HepG2 (cell line): ENCODE results near the gene HS2ST1. TPM values are rescaled to one million over a fixed set of nuclear protein-coding genes. Genes with fewer than 3 reads are reported as not detected.

ENCODE experiments used
- ATF7-NPFF ChIP-seq: sonication (generic); formaldehyde crosslinking; IDR thresholded peaks from 2 replicates; pipeline ENCODE4 v1.8.1; 2023; ENCODE audit warnings: mild to moderate bottlenecking, low read depth, missing genetic modification reagents, moderate library complexity
- CBX2 ChIP-seq, 2 experiments: fragments of 200-600 bp in 1 of 2; sonication (generic); formaldehyde crosslinking in 1 of 2; IDR thresholded peaks; 2 replicates each; pipeline versions ENCODE4 v1.7.0 to v1.8.1; 2018 to 2022; ENCODE audit warnings: low read depth in 2 of 2, low read length in 1 of 2, mild to moderate bottlenecking in 1 of 2, missing genetic modification reagents in 1 of 2
- CREM ChIP-seq, 2 experiments: sonication (generic) in 1 of 2; formaldehyde crosslinking in 1 of 2; IDR thresholded peaks; 2 replicates each; pipeline versions ENCODE4 v1.4.0 to v1.6.1; 2016 to 2020; ENCODE audit warnings: antibody characterized with exemption in 1 of 2, mild to moderate bottlenecking in 1 of 2, missing genetic modification reagents in 1 of 2
- HOXA3 ChIP-seq: sonication (generic); formaldehyde crosslinking; IDR thresholded peaks from 2 replicates; pipeline ENCODE4 v1.5.0; 2020; ENCODE audit warnings: missing genetic modification reagents
- KDM3A ChIP-seq: IDR thresholded peaks from 2 replicates; pipeline ENCODE4 v1.6.1; 2018; ENCODE audit warnings: low read depth, missing compliant biosample characterization
- MED1 ChIP-seq: sonication (generic); formaldehyde crosslinking; IDR thresholded peaks from 2 replicates; pipeline ENCODE4 v1.4.0; 2020; ENCODE audit warnings: missing genetic modification reagents
- MXI1 ChIP-seq: IDR thresholded peaks from 3 replicates; pipeline ENCODE4 v1.6.1; 2012; ENCODE audit warnings: low read depth, low read length, inconsistent platforms, borderline replicate concordance
- PCBP1 ChIP-seq: fragments of 200-400 bp; formaldehyde crosslinking; IDR thresholded peaks from 2 replicates; pipeline ENCODE4 v1.6.1; 2017; ENCODE audit warnings: mild to moderate bottlenecking, low read depth, low read length, borderline replicate concordance
- SMARCC2 ChIP-seq: fragments of 450-650 bp; IDR thresholded peaks from 2 replicates; pipeline ENCODE4 v1.6.1; 2017; ENCODE audit warnings: antibody characterized with exemption, mild to moderate bottlenecking
- SMC3 ChIP-seq: IDR thresholded peaks from 2 replicates; pipeline ENCODE4 v1.6.1; 2011; ENCODE audit warnings: low read length, improper control_type of control experiment
- TEAD2 ChIP-seq: sonication (generic); formaldehyde crosslinking; IDR thresholded peaks from 2 replicates; pipeline ENCODE4 v1.9.0; 2021; ENCODE audit warnings: missing genetic modification reagents
- TEAD3 ChIP-seq: optimal IDR thresholded peaks from 2 replicates; pipeline ENCODE3; 2016; ENCODE audit warnings: borderline replicate concordance
- TP53 ChIP-seq: sonication (generic); formaldehyde crosslinking; conservative IDR thresholded peaks from 2 replicates; pipeline ENCODE4 v1.4.0; 2020; ENCODE audit warnings: missing genetic modification reagents
- U2AF1 ChIP-seq: fragments of 200-400 bp; formaldehyde crosslinking; optimal IDR thresholded peaks from 2 replicates; pipeline ENCODE3; 2017; ENCODE audit warnings: mild to moderate bottlenecking, low read depth, low read length
- ZC3H13 ChIP-seq: sonication (generic); formaldehyde crosslinking; IDR thresholded peaks from 2 replicates; pipeline ENCODE4 v1.8.1; 2023; ENCODE audit warnings: mild to moderate bottlenecking, missing genetic modification reagents, moderate library complexity
- ZNF138 ChIP-seq: sonication (generic); formaldehyde crosslinking; IDR thresholded peaks from 2 replicates; pipeline ENCODE4 v1.5.0; 2020; ENCODE audit warnings: mild to moderate bottlenecking, low read depth, missing genetic modification reagents
- ZNF235 ChIP-seq: sonication (generic); formaldehyde crosslinking; IDR thresholded peaks from 2 replicates; pipeline ENCODE4 v1.8.1; 2023; ENCODE audit warnings: mild to moderate bottlenecking, missing genetic modification reagents, borderline replicate concordance
- ZNF264 ChIP-seq: sonication (generic); formaldehyde crosslinking; IDR thresholded peaks from 2 replicates; pipeline ENCODE4 v1.4.0; 2020; ENCODE audit warnings: missing genetic modification reagents
- ZNF768 ChIP-seq: sonication (generic); formaldehyde crosslinking; IDR thresholded peaks from 2 replicates; pipeline ENCODE4 v1.4.0; 2020; ENCODE audit warnings: missing genetic modification reagents
- ZZZ3 ChIP-seq: sonication (generic); formaldehyde crosslinking; IDR thresholded peaks from 2 replicates; pipeline ENCODE4 v1.4.0; 2020; ENCODE audit warnings: missing genetic modification reagents, mild to moderate bottlenecking, borderline replicate concordance
- polyA plus RNA-seq, 8 experiments: library from polyadenylated mRNA; depleted of rRNA in 3 of 8; stranded (reverse) in 7 of 8; unstranded in 1 of 8; fragments of >200 nt; fragmentation: Illumina TruSeq in 4 of 8; extraction: Trizol in 4 of 8; gene quantifications; 2 replicates each; pipeline versions ENCODE4 v1.2.1 to v1.2.3, GENCODE V29; 2011 to 2016; ENCODE audit warnings: low read depth in 4 of 8, missing spikeins in 1 of 8, mixed read lengths in 1 of 8; ENCODE audit not compliant: insufficient read depth in 1 of 8
- total RNA-seq, 5 experiments: library from RNA; depleted of rRNA; stranded (reverse); fragments of >200 nt; fragmentation: Illumina TruSeq; extraction: Trizol; gene quantifications; 2 replicates each; pipeline ENCODE4 v1.2.3, GENCODE V29; 2016; ENCODE audit warnings: low read depth in 1 of 5
- TF ChIP-seq, protein P1 (sequence below): sonication (generic); formaldehyde crosslinking; IDR thresholded peaks from 2 replicates; pipeline ENCODE4; 2020; ENCODE audit warnings: missing genetic modification reagents, mild to moderate bottlenecking, borderline replicate concordance
- TF ChIP-seq, protein P2 (sequence below): sonication (generic); formaldehyde crosslinking; IDR thresholded peaks from 2 replicates; pipeline ENCODE4 v1.4.0; 2020; ENCODE audit warnings: mild to moderate bottlenecking, missing genetic modification reagents
- TF ChIP-seq, protein P3 (sequence below): sonication (generic); formaldehyde crosslinking; conservative IDR thresholded peaks from 2 replicates; pipeline ENCODE4 v1.4.0; 2020; ENCODE audit warnings: mild to moderate bottlenecking, missing genetic modification reagents, moderate library complexity

HS2ST1 gene
- total and polyA plus RNA-seq, 2 of the 13 experiments (the other 11 are each of a cell fraction or from before 2014, with no cell fraction given): 22.1 to 58.7 TPM

DNA sequence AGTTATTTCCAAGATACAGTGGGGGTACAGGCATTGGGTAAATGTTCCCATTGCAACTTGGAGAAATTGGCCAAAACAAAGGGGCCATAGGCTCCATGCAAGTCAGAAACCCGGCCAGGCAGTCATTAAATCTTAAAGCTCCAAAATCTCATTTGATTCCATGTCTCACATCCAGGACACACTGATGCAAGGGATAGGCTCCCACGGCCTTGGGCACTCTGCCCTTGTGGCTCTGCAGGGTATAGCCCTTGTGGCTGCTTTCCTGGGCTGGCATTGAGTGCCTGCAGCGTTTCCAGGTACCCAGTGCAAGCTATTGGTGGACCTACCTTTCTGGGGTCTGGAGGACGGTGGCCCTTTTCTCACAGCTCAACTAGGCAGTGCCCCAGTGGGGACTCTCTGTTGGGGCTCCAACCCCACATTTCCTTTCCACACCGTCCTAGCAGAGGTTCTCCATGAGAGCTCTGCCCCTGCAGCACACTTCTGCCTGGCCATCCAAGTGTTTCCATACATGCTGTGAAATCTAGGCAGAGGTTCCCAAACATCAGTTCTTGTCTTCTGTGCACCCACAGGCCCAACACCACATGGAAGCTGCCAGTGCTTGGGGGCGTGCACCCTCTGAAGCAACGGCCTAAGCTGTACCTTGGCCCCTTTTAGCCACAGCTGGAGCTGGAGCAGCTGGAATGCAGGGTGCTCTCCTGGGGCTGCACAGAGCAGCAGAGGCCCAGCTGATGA is 67.2 kb downstream of the HS2ST1 start (continued):
- TF ChIP-seq ZNF235 (CRISPR knock-in tag) (no peak), CBX2 (IDR thresholded peaks at IDR 0.05; ENCODE audit: low read depth, low read length) (no peak), CBX2 (CRISPR knock-in tag; IDR thresholded peaks at IDR 0.05; ENCODE audit: low read depth) (no peak), ZZZ3 (CRISPR knock-in tag) (no peak), TEAD2 (CRISPR knock-in tag) (no peak), TP53 (CRISPR knock-in tag) (0 out of 2 replicates have a peak, but pooled peaks have one; percentile 31), HOXA3 (CRISPR knock-in tag) (peak; percentile 50; the same call in 1 of the 2 replicates), PCBP1 (no peak), ZNF264 (0 out of 2 replicates have a peak, but pooled peaks have one; percentile 30), SMARCC2 (no peak), ZNF768 (CRISPR knock-in tag) (no peak), ZC3H13 (CRISPR knock-in tag) (no peak), U2AF1 (no peak), MXI1 (peak; percentile 22; the same call in 1 of the 3 replicates), ZNF138 (CRISPR knock-in tag) (no peak), KDM3A (no peak), MED1 (peak; percentile 51), ATF7-NPFF (CRISPR knock-in tag) (no peak), TEAD3 (peak; percentile 96), SMC3 (no peak), CREM (IDR thresholded peaks at IDR 0.05) (no peak), CREM (CRISPR knock-in tag; IDR thresholded peaks at IDR 0.05) (no peak)
- TF ChIP-seq, protein P1, sequence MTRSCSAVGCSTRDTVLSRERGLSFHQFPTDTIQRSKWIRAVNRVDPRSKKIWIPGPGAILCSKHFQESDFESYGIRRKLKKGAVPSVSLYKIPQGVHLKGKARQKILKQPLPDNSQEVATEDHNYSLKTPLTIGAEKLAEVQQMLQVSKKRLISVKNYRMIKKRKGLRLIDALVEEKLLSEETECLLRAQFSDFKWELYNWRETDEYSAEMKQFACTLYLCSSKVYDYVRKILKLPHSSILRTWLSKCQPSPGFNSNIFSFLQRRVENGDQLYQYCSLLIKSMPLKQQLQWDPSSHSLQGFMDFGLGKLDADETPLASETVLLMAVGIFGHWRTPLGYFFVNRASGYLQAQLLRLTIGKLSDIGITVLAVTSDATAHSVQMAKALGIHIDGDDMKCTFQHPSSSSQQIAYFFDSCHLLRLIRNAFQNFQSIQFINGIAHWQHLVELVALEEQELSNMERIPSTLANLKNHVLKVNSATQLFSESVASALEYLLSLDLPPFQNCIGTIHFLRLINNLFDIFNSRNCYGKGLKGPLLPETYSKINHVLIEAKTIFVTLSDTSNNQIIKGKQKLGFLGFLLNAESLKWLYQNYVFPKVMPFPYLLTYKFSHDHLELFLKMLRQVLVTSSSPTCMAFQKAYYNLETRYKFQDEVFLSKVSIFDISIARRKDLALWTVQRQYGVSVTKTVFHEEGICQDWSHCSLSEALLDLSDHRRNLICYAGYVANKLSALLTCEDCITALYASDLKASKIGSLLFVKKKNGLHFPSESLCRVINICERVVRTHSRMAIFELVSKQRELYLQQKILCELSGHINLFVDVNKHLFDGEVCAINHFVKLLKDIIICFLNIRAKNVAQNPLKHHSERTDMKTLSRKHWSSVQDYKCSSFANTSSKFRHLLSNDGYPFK (CRISPR knock-in tag): no peak
- TF ChIP-seq, protein P2, sequence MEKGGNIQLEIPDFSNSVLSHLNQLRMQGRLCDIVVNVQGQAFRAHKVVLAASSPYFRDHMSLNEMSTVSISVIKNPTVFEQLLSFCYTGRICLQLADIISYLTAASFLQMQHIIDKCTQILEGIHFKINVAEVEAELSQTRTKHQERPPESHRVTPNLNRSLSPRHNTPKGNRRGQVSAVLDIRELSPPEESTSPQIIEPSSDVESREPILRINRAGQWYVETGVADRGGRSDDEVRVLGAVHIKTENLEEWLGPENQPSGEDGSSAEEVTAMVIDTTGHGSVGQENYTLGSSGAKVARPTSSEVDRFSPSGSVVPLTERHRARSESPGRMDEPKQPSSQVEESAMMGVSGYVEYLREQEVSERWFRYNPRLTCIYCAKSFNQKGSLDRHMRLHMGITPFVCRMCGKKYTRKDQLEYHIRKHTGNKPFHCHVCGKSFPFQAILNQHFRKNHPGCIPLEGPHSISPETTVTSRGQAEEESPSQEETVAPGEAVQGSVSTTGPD (CRISPR knock-in tag): no peak
- TF ChIP-seq, protein P3, sequence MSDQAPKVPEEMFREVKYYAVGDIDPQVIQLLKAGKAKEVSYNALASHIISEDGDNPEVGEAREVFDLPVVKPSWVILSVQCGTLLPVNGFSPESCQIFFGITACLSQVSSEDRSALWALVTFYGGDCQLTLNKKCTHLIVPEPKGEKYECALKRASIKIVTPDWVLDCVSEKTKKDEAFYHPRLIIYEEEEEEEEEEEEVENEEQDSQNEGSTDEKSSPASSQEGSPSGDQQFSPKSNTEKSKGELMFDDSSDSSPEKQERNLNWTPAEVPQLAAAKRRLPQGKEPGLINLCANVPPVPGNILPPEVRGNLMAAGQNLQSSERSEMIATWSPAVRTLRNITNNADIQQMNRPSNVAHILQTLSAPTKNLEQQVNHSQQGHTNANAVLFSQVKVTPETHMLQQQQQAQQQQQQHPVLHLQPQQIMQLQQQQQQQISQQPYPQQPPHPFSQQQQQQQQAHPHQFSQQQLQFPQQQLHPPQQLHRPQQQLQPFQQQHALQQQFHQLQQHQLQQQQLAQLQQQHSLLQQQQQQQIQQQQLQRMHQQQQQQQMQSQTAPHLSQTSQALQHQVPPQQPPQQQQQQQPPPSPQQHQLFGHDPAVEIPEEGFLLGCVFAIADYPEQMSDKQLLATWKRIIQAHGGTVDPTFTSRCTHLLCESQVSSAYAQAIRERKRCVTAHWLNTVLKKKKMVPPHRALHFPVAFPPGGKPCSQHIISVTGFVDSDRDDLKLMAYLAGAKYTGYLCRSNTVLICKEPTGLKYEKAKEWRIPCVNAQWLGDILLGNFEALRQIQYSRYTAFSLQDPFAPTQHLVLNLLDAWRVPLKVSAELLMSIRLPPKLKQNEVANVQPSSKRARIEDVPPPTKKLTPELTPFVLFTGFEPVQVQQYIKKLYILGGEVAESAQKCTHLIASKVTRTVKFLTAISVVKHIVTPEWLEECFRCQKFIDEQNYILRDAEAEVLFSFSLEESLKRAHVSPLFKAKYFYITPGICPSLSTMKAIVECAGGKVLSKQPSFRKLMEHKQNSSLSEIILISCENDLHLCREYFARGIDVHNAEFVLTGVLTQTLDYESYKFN (CRISPR knock-in tag): peak; percentile 30
